HL-60 (cell line): ENCODE results near the gene UGDH.

ENCODE experiments used
- DNase-seq, 2 experiments: peaks; one replicate each; pipeline ENCODE4 v3.0.0-alpha.2; 2010 to 2020; ENCODE audit warnings: low read depth in 1 of 2, low spot score in 1 of 2
- H3K27ac ChIP-seq: fragments of 250-450 bp; sonication (Bioruptor Pico); replicated peaks from 2 replicates; pipeline ENCODE4 v1.5.1; 2020; ENCODE audit warnings: mild to moderate bottlenecking, moderate library complexity
- H3K27me3 ChIP-seq: fragments of 250-450 bp; sonication (Bioruptor Pico); 2 replicates; pipeline ENCODE4 v1.5.1; 2021; ENCODE audit warnings: mild to moderate bottlenecking, moderate library complexity; ENCODE audit not compliant: insufficient read depth, poor library complexity, severe bottlenecking
- H3K4me3 ChIP-seq: replicated peaks from 2 replicates; pipeline ENCODE4 v1.5.1; 2011; ENCODE audit warnings: mild to moderate bottlenecking, control low read depth, low read length; ENCODE audit not compliant: insufficient read depth
- GABPA ChIP-seq: IDR thresholded peaks from 2 replicates; pipeline ENCODE4 v1.6.1; 2012; ENCODE audit warnings: low read depth
- POLR2AphosphoS5 ChIP-seq: IDR thresholded peaks from 2 replicates; pipeline ENCODE4 v1.6.1; 2012; ENCODE audit warnings: low read depth
- SPI1 ChIP-seq: IDR thresholded peaks from 2 replicates; pipeline ENCODE4 v1.6.1; 2012; ENCODE audit warnings: low read depth, mild to moderate bottlenecking, borderline replicate concordance
- TF ChIP-seq, protein P1 (sequence below): IDR thresholded peaks from one replicate; pipeline ENCODE4 v1.5.1; 2011; ENCODE audit warnings: low read length, control low read depth, inconsistent platforms; ENCODE audit not compliant: insufficient read depth
- TF ChIP-seq, protein P2 (sequence below): IDR thresholded peaks from 2 replicates; pipeline ENCODE4 v1.6.1; 2012; ENCODE audit warnings: low read depth; ENCODE audit not compliant: insufficient replicate concordance

The UGDH gene

DNA sequence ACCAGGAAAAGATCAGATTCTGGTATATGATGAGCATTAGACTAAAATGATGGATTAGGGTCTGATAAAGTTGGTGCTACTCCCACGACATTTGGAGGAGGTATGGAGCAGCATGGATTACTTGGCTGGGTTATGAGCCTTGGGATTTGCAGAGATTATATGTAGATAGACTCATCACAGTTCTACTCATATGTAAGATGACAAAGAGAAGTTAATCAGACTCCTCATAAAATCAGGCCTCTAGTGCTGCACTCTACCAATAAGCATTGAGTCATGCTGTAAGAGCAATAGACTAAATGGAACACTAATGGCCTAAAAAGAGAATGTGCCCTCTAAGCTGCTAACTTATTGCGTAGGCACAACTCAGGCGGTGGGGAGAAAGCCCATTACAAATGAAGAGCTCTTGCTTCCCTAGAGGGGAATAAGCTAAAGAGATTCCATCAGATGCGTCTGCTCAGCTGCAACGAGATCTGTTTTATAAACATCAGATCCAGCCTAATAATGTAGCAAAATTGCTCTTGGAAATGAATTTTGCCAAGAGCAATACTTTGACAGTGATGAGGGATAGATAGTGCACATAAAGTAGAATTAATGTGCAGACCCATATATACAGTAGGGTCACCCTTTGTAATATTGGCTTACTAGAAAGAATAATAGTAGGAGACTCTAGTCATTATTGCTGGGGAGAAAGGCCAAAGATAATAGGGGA lies 50.9 kb downstream of the UGDH start:
- no peak for DNase-seq
- Histone ChIP-seq H3K27me3 (no peaks in the 10 kb centered on the region), H3K27ac (no peak overlapping the region), H3K4me3 (no peak overlapping the region)
- TF ChIP-seq GABPA = no peak
- TF ChIP-seq SPI1 = no peak
- TF ChIP-seq POLR2AphosphoS5 = no peak
- TF ChIP-seq, protein P1, sequence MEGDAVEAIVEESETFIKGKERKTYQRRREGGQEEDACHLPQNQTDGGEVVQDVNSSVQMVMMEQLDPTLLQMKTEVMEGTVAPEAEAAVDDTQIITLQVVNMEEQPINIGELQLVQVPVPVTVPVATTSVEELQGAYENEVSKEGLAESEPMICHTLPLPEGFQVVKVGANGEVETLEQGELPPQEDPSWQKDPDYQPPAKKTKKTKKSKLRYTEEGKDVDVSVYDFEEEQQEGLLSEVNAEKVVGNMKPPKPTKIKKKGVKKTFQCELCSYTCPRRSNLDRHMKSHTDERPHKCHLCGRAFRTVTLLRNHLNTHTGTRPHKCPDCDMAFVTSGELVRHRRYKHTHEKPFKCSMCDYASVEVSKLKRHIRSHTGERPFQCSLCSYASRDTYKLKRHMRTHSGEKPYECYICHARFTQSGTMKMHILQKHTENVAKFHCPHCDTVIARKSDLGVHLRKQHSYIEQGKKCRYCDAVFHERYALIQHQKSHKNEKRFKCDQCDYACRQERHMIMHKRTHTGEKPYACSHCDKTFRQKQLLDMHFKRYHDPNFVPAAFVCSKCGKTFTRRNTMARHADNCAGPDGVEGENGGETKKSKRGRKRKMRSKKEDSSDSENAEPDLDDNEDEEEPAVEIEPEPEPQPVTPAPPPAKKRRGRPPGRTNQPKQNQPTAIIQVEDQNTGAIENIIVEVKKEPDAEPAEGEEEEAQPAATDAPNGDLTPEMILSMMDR = no peak
- TF ChIP-seq, protein P2, sequence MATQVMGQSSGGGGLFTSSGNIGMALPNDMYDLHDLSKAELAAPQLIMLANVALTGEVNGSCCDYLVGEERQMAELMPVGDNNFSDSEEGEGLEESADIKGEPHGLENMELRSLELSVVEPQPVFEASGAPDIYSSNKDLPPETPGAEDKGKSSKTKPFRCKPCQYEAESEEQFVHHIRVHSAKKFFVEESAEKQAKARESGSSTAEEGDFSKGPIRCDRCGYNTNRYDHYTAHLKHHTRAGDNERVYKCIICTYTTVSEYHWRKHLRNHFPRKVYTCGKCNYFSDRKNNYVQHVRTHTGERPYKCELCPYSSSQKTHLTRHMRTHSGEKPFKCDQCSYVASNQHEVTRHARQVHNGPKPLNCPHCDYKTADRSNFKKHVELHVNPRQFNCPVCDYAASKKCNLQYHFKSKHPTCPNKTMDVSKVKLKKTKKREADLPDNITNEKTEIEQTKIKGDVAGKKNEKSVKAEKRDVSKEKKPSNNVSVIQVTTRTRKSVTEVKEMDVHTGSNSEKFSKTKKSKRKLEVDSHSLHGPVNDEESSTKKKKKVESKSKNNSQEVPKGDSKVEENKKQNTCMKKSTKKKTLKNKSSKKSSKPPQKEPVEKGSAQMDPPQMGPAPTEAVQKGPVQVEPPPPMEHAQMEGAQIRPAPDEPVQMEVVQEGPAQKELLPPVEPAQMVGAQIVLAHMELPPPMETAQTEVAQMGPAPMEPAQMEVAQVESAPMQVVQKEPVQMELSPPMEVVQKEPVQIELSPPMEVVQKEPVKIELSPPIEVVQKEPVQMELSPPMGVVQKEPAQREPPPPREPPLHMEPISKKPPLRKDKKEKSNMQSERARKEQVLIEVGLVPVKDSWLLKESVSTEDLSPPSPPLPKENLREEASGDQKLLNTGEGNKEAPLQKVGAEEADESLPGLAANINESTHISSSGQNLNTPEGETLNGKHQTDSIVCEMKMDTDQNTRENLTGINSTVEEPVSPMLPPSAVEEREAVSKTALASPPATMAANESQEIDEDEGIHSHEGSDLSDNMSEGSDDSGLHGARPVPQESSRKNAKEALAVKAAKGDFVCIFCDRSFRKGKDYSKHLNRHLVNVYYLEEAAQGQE = no peak

DNA sequence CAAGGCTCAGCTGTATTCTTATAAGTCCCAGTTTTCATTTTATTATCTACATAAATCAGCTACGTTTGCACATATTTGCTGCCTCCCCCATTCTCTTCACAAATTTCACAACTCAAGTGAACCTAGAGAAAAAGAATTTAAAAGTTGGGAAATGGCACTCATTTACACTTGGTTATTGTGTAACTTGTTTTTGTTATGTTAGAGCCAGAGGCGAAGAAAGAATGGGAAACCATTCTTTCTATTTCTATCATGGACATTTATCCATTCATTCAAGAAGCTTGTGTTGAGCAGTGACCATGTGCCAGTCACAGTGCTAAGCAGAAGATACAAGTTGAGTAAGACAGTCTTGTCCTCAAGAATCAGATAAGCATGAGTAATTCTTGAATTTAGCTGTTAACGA lies 54.8 kb downstream of the UGDH start:
- no peak for TF ChIP-seq POLR2AphosphoS5
- TF ChIP-seq, protein P2 = no peak
- TF ChIP-seq, protein P1 = no peak
- no peak for TF ChIP-seq SPI1
- no peak for TF ChIP-seq GABPA
- DNase-seq = no peak
- no peak overlapping the region for H3K27ac ChIP-seq
- no peak overlapping the region for H3K4me3 ChIP-seq
- H3K27me3 ChIP-seq = no peaks in the 10 kb centered on the region

DNA sequence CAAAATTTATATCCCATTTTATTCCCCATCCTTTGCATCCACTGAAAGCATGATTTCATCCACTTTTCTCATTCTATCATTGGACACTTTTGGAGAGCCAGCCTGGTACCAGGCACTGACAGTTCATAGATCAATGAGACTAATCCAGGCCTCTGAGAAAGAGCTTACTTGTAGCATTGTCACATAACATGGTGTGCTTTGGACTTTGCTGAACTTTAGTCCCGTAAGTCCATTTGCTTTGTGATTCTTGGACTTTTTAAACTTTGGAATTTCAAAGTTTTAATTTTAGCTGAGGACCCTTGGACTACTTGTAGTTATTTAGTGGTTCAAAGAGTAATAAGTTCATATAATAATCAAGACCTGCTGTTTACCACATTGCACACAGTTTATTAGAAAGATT lies 56.8 kb downstream of the UGDH start:
- TF ChIP-seq, protein P2 = no peak
- TF ChIP-seq, protein P1 = no peak
- TF ChIP-seq POLR2AphosphoS5 (no peak), SPI1 (no peak), GABPA (no peak)
- no peak for DNase-seq
- no peaks in the 10 kb centered on the region for H3K27me3 ChIP-seq
- no peak overlapping the region for H3K27ac ChIP-seq
- no peak overlapping the region for H3K4me3 ChIP-seq
